Measurements from ENCODE around the gene COL5A1.

The COL5A1 gene

DNA sequence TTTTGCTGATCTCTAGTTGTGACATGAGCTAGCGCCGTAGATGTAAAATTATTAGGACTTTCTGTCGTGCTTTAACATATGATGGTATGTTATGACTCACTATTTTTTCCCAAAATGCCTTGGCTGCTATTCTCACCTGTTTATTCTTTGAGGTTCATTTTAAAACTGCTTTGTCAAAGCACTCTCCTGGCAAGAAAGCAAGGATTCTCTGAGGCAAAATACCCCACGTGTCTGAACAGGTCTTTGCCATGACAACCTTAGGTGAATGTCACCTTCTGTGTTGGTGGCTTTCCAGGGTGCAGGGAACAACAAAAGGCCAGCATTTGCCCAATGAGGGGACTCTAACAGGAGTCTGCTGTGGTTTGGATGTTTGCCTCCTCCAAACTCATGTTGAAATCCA is 30.6 kb upstream of the COL5A1 start:
- Histone ChIP-seq H3K4me1 (ENCODE audit: control insufficient read depth, insufficient read depth, low read length, poor library complexity, severe bottlenecking) (no peaks in the 10 kb centered on the region), H3K27ac (ENCODE audit: low read depth, low read length, severe bottlenecking) (no peak overlapping the region)
- 95 to 100% methylated on average over 1 to 4 of the region's 4 CpGs for WGBS, 2 experiments (ENCODE audit: insufficient coverage in 2 of 2)

DNA sequence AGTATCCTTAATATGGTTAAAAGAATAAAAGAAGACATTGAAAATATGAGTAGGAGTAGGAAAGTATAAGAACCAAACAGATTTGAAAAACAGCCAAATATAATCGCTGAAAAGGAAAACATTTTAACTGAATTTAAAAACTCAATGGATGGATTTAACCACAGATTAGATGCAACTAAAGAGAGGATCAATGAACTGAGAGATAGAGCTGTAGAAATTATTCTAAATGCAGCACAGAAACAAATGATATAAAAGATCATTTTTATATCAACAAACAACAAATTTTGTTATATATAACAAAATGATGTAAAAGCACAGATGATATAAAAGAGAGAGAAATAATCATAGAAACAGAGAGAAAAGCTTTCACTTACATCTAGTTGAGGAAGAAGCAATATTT is 29.3 kb upstream of the COL5A1 start:
- WGBS, 2 experiments (ENCODE audit: insufficient coverage in 2 of 2), result no CpG with 5 or more reads among the region's 1 CpG

More for the DNA sequence above, 30.6 kb upstream of the COL5A1 start:
- Histone ChIP-seq H3K4me3 (ENCODE audit: extremely low read depth, insufficient read depth, low read length, poor library complexity, severe bottlenecking) (no peak overlapping the region), H3K36me3 (ENCODE audit: control insufficient read depth, insufficient read depth, low read length) (no peaks in the 10 kb centered on the region), H3K9me3 (ENCODE audit: control insufficient read depth, low read length) (peaks cover 24% of the 10 kb centered on the region)

DNA sequence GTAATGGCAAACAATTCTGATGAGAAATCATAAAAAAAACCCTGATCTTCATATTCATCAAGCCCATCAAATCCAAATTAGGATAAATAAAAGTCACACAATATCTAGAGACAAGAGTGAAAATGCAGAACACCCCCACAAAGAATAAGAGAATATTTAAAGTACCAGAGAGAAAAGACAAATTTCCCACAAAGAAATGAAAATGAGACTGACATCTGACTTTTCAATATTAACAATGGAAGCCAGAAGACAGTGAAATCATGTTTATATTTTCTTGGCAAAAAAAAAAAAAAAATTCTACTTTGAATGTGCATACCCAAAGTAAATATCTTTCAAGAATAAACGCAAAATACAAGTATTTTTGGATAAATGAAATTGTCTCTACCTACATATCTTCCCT is 28.9 kb upstream of the COL5A1 start:
- no peak overlapping the region for H3K4me3 ChIP-seq (ENCODE audit: extremely low read depth, insufficient read depth, low read length, poor library complexity, severe bottlenecking)
- H3K4me1 ChIP-seq (ENCODE audit: control insufficient read depth, insufficient read depth, low read length, poor library complexity, severe bottlenecking), result peaks cover 4% of the 10 kb centered on the region
- H3K36me3 ChIP-seq (ENCODE audit: control insufficient read depth, insufficient read depth, low read length), result no peaks in the 10 kb centered on the region
- peaks cover 24% of the 10 kb centered on the region for H3K9me3 ChIP-seq (ENCODE audit: control insufficient read depth, low read length)
- WGBS, 2 experiments (ENCODE audit: insufficient coverage in 2 of 2), result no CpG with 5 or more reads among the region's 1 CpG
- H3K27ac ChIP-seq (ENCODE audit: low read depth, low read length, severe bottlenecking), result no peak overlapping the region

More for the DNA sequence above, 29.3 kb upstream of the COL5A1 start:
- H3K4me1 ChIP-seq (ENCODE audit: control insufficient read depth, insufficient read depth, low read length, poor library complexity, severe bottlenecking), result no peaks in the 10 kb centered on the region
- H3K27ac ChIP-seq (ENCODE audit: low read depth, low read length, severe bottlenecking), result no peak overlapping the region
- H3K36me3 ChIP-seq (ENCODE audit: control insufficient read depth, insufficient read depth, low read length), result no peaks in the 10 kb centered on the region
- H3K4me3 ChIP-seq (ENCODE audit: extremely low read depth, insufficient read depth, low read length, poor library complexity, severe bottlenecking), result no peak overlapping the region
- H3K9me3 ChIP-seq (ENCODE audit: control insufficient read depth, low read length), result peaks cover 24% of the 10 kb centered on the region

DNA sequence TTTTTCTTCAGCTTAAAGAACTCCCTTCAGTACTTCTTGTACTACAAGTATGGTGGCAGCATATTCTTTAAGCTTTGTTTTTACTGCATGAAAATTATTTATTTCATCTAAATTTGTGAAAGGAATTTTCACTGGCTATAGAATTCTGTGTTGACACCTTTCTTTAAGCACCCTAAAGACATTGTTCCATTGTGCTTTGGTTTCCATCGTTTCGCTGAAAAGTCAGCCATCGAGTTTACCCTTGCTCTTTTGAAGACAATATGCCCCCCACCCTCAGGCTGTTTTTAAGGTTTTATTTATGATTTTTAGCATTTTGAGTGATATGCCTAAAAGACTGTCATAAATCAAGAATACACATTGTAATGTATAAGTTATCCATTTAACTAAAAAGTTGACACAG is 27.3 kb upstream of the COL5A1 start:
- H3K27ac ChIP-seq (ENCODE audit: low read depth, low read length, severe bottlenecking), result no peak overlapping the region
- 100% methylated on average over 2 of the region's 3 CpGs; no CpG with 5 or more reads in 1 of the 2 experiments for WGBS, 2 experiments (ENCODE audit: insufficient coverage in 2 of 2)
- H3K9me3 ChIP-seq (ENCODE audit: control insufficient read depth, low read length), result peaks cover 24% of the 10 kb centered on the region
- peaks cover 15% of the 10 kb centered on the region for H3K4me1 ChIP-seq (ENCODE audit: control insufficient read depth, insufficient read depth, low read length, poor library complexity, severe bottlenecking)
- H3K4me3 ChIP-seq (ENCODE audit: extremely low read depth, insufficient read depth, low read length, poor library complexity, severe bottlenecking), result no peak overlapping the region
- H3K36me3 ChIP-seq (ENCODE audit: control insufficient read depth, insufficient read depth, low read length), result no peaks in the 10 kb centered on the region

DNA sequence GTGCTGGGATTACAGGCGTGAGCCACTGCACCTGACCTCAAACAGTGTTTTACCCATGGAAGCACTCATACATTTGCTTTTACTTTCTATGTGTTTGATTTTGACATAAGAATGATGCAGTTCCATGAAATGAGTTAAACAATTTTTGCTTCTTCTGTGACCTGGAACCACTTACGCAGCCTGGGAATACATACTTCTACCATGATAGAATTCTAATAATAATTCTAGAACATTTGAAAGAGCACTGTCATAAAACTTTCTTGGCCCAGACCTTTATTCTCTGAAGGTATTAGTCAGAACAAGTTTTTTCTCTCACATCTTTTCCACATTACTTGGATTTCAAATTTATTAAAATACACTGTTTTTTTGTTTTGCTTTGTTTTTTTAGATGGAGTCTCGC is 25.3 kb upstream of the COL5A1 start:
- Histone ChIP-seq H3K36me3 (ENCODE audit: control insufficient read depth, insufficient read depth, low read length) (no peaks in the 10 kb centered on the region), H3K4me1 (ENCODE audit: control insufficient read depth, insufficient read depth, low read length, poor library complexity, severe bottlenecking) (peaks cover 34% of the 10 kb centered on the region), H3K4me3 (ENCODE audit: extremely low read depth, insufficient read depth, low read length, poor library complexity, severe bottlenecking) (no peak overlapping the region), H3K27ac (ENCODE audit: low read depth, low read length, severe bottlenecking) (no peak overlapping the region), H3K9me3 (ENCODE audit: control insufficient read depth, low read length) (peaks cover 19% of the 10 kb centered on the region)
- WGBS, 2 experiments (ENCODE audit: insufficient coverage in 2 of 2), result 100% methylated on average over 1 to 2 of the region's 3 CpGs

DNA sequence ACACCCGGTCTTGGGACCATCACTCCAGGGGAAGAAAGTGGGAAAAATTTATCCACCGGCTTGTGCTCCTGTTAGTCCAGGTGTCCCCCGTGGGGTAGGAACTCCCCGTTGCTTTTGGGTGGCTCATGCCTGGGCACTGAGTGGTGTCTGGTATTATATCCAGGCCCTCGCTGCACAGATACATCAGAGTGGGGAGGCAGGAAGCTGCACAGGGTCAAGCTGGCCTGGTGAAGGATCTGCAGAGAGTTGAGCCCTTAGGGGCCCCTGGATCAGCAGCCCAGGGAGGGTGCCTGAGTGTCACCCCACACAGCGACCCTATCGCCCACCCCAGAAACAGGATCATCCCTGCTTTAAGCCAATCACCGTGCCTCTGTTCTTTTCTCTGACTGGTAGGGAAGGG is 24.4 kb upstream of the COL5A1 start:
- no peak overlapping the region for H3K27ac ChIP-seq (ENCODE audit: low read depth, low read length, severe bottlenecking)
- WGBS, 2 experiments (ENCODE audit: insufficient coverage in 2 of 2), result 96 to 100% methylated on average over 4 to 5 of the region's 8 CpGs
- peaks cover 41% of the 10 kb centered on the region for H3K4me1 ChIP-seq (ENCODE audit: control insufficient read depth, insufficient read depth, low read length, poor library complexity, severe bottlenecking)
- H3K36me3 ChIP-seq (ENCODE audit: control insufficient read depth, insufficient read depth, low read length), result no peaks in the 10 kb centered on the region
- no peak overlapping the region for H3K4me3 ChIP-seq (ENCODE audit: extremely low read depth, insufficient read depth, low read length, poor library complexity, severe bottlenecking)
- H3K9me3 ChIP-seq (ENCODE audit: control insufficient read depth, low read length), result peaks cover 12% of the 10 kb centered on the region

DNA sequence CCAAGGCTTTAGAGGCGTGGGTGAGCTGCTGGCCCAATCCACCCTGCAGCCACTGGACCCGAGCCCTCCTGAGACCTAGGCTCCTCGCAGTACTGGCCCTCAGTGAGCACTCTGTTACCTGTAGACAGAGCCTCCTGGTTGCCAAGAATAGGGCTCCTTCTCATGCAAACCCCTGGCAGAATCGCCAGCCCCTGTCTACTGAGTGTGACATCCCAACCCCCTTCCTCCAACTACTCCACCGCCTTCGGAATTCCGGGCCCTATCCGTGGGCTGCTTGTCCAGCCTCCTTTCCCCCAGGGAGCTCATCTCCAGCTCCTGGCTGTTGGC is 23.8 kb upstream of the COL5A1 start:
- Histone ChIP-seq H3K27ac (ENCODE audit: low read depth, low read length, severe bottlenecking) (no peak overlapping the region), H3K36me3 (ENCODE audit: control insufficient read depth, insufficient read depth, low read length) (no peaks in the 10 kb centered on the region), H3K9me3 (ENCODE audit: control insufficient read depth, low read length) (peaks cover 11% of the 10 kb centered on the region), H3K4me1 (ENCODE audit: control insufficient read depth, insufficient read depth, low read length, poor library complexity, severe bottlenecking) (peaks cover 42% of the 10 kb centered on the region), H3K4me3 (ENCODE audit: extremely low read depth, insufficient read depth, low read length, poor library complexity, severe bottlenecking) (no peak overlapping the region)
- 78 to 88% methylated on average over 6 to 8 of the region's 8 CpGs for WGBS, 2 experiments (ENCODE audit: insufficient coverage in 2 of 2)

DNA sequence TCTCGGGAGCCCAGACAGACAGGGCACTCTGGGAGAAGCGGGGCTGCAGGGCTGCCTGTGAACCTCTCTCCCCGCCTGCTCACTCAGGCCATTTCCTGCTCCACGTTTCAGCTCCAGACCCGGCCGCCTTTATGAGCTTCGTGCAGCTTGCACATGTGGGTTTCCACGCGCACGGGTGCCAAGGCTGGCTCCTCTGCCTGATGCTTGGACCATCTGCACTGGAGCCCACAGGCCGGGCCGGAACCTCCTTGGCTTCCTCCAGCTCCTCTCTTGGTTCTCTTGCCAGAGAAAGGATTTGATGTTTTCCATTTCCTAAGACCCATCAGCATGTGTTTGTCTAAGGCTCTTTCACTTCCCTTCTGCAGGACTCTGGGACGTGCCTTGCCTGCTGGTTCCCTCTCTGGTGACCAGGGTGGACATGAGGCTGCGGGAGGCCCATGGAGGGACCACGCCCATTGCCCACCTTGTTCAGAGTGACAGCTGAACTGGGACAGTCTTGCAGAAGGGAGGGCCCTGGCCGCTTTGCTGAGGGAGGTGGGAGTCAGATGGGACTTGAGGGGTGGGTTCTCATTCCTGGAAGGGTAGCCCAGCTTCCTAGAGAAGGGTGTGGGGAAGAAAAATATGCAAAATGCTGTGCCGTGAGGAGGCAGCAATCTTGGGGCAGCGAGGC is 23.3 kb upstream of the COL5A1 start:
- Histone ChIP-seq H3K4me1 (ENCODE audit: control insufficient read depth, insufficient read depth, low read length, poor library complexity, severe bottlenecking) (peaks cover 47% of the 10 kb centered on the region), H3K36me3 (ENCODE audit: control insufficient read depth, insufficient read depth, low read length) (no peaks in the 10 kb centered on the region), H3K4me3 (ENCODE audit: extremely low read depth, insufficient read depth, low read length, poor library complexity, severe bottlenecking) (no peak overlapping the region), H3K9me3 (ENCODE audit: control insufficient read depth, low read length) (peaks cover 9% of the 10 kb centered on the region), H3K27ac (ENCODE audit: low read depth, low read length, severe bottlenecking) (no peak overlapping the region)
- WGBS, 2 experiments (ENCODE audit: insufficient coverage in 2 of 2), result 92% methylated on average over 18 of the region's 18 CpGs

DNA sequence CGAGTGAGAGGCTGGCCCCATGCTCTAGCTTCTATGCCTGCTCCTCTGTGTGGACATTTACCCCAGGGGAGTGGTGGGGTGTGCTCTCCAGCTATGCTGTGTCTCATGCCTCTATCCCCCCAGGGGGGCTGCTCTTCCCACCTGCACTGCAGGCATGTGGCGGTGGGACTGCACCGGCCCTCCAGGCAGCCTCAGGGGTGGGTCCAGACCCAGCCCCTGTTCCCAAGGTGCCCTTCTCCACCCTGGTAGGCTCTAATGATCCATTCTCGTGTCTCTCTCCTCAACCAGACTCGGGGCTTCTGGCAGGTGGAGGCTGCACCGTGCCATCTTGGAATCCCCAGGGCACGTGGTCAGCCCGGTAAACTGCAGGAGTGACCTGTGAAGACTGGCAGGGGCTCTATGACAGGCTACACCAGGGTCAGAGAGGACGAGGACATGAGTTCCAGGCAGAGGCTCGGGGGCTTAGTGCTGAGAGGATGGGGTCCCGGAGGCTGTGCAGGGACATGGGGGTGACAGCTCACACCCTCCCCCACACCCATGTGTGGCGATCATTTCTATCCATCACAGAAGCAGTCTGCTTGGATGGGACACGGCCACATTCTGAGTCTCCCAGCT is 22.7 kb upstream of the COL5A1 start:
- Histone ChIP-seq H3K9me3 (ENCODE audit: control insufficient read depth, low read length) (peaks cover 9% of the 10 kb centered on the region), H3K36me3 (ENCODE audit: control insufficient read depth, insufficient read depth, low read length) (no peaks in the 10 kb centered on the region), H3K4me1 (ENCODE audit: control insufficient read depth, insufficient read depth, low read length, poor library complexity, severe bottlenecking) (peaks cover 53% of the 10 kb centered on the region), H3K4me3 (ENCODE audit: extremely low read depth, insufficient read depth, low read length, poor library complexity, severe bottlenecking) (no peak overlapping the region), H3K27ac (ENCODE audit: low read depth, low read length, severe bottlenecking) (no peak overlapping the region)
- WGBS, 2 experiments (ENCODE audit: insufficient coverage in 2 of 2), result 95% methylated on average over 11 of the region's 13 CpGs

DNA sequence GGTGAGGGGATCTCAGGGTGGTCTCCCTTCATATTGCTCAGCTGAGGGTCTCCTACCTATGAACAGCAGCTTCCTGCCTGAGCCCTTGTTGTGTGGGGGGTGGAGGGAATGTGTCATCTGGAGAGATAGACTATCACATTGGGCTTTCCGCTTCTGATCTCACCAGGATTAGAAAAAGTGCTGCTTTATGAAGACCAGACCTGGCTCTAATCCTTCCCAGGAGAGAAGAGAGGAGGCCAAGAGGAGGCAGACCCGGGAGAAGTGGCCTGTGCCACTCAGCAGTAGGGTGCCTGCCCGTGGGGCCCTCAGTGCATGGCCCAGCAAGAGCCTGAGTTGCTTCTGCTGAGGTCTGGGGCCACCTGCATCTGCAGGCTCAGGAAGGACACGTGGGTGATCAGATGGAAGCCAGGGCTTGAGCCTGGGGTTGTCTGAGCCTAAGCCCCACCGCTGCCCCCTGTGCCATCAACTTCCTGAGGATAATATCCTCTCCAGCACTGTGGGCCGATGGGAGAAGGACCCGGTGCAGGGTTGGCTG is 22.1 kb upstream of the COL5A1 start:
- no peak overlapping the region for H3K27ac ChIP-seq (ENCODE audit: low read depth, low read length, severe bottlenecking)
- H3K9me3 ChIP-seq (ENCODE audit: control insufficient read depth, low read length), result peaks cover 4% of the 10 kb centered on the region
- no peaks in the 10 kb centered on the region for H3K36me3 ChIP-seq (ENCODE audit: control insufficient read depth, insufficient read depth, low read length)
- H3K4me3 ChIP-seq (ENCODE audit: extremely low read depth, insufficient read depth, low read length, poor library complexity, severe bottlenecking), result no peak overlapping the region
- WGBS, 2 experiments (ENCODE audit: insufficient coverage in 2 of 2), result 94 to 96% methylated on average over 4 to 7 of the region's 7 CpGs
- peaks cover 59% of the 10 kb centered on the region for H3K4me1 ChIP-seq (ENCODE audit: control insufficient read depth, insufficient read depth, low read length, poor library complexity, severe bottlenecking)

DNA sequence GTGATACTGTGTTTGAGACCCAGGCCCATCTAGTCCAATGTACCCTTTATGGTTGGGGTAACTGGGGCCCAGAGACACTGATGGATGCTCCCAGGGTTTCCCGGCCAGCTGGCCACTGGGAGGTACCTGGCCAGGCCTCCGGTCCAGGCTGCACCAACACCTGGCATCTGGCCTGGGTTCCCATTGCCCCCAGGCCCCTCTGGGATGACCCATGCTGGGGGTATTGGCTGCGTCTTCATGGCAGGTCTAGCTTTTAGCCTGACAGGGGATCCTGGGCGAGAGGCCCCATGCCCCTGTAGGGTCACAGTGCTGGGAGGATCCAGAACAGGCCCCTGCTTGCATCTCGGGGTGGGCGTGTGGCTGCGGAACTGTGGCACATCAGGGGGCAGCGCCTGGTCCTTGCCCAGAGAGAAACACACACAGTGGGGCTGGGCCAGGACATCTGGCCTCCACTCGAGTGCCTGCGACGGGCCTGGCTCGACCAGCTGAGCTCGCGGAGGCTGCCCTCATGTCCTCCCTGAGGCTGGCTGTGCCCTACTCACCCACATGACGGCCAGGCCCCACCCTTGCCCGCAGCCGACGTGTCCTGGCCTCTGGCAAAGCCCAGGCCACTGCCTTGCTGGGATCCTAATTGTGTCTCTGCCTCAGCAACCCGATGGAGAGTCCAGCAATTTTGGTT is 21.5 kb upstream of the COL5A1 start:
- no peak overlapping the region for H3K4me3 ChIP-seq (ENCODE audit: extremely low read depth, insufficient read depth, low read length, poor library complexity, severe bottlenecking)
- peaks cover 65% of the 10 kb centered on the region for H3K4me1 ChIP-seq (ENCODE audit: control insufficient read depth, insufficient read depth, low read length, poor library complexity, severe bottlenecking)
- H3K9me3 ChIP-seq (ENCODE audit: control insufficient read depth, low read length), result no peaks in the 10 kb centered on the region
- H3K36me3 ChIP-seq (ENCODE audit: control insufficient read depth, insufficient read depth, low read length), result no peaks in the 10 kb centered on the region
- H3K27ac ChIP-seq (ENCODE audit: low read depth, low read length, severe bottlenecking), result no peak overlapping the region
- 95 to 96% methylated on average over 16 to 19 of the region's 19 CpGs for WGBS, 2 experiments (ENCODE audit: insufficient coverage in 2 of 2)
